ENCODE data around the gene USP40. TPM values are rescaled to one million over a fixed set of nuclear protein-coding genes. Genes with fewer than 3 reads are reported as not detected.

The USP40 gene
- total RNA-seq, 3 donors from 2014 or later: 29.2 to 53.4 (median 35.2) TPM

- H3K27ac ChIP-seq: no peak overlapping the region
- H3K4me3 ChIP-seq: no peak overlapping the region
- DNase-seq (ENCODE audit: low spot score in 2 of 2): no peak
- no peaks in the 10 kb centered on the region for H3K4me1 ChIP-seq
- no peaks in the 10 kb centered on the region for H3K36me3 ChIP-seq
- TF ChIP-seq POLR2AphosphoS5 (IDR thresholded peaks at IDR 0.05) (no peak), POLR2A (IDR thresholded peaks at IDR 0.05) (no peak), CTCF (IDR thresholded peaks at IDR 0.05) (no peak)
- no peaks in the 10 kb centered on the region for H3K9me3 ChIP-seq
- intact Hi-C loops (cut with DNase I; ENCODE audit: low total_unique reads): no loop called here
- H3K27me3 ChIP-seq: no peaks in the 10 kb centered on the region
Observed at GRCh38 chr2:233462202-233462785, 104.3 kb downstream of the USP40 start.

GRCh38 chr2:233461481-233461891 is 105.1 kb downstream of the USP40 start:
- intact Hi-C loops (cut with DNase I; ENCODE audit: low total_unique reads): no loop called here
- Histone ChIP-seq H3K27me3 (no peaks in the 10 kb centered on the region), H3K36me3 (no peaks in the 10 kb centered on the region), H3K4me3 (no peak overlapping the region), H3K4me1 (no peaks in the 10 kb centered on the region), H3K9me3 (no peaks in the 10 kb centered on the region), H3K27ac (no peak overlapping the region)
- DNase-seq (ENCODE audit: low spot score in 2 of 2): no peak
- TF ChIP-seq CTCF (IDR thresholded peaks at IDR 0.05): no peak
- TF ChIP-seq POLR2A (IDR thresholded peaks at IDR 0.05): no peak
- no peak for TF ChIP-seq POLR2AphosphoS5 (IDR thresholded peaks at IDR 0.05)

GRCh38 chr2:233460726-233461441 is 105.7 kb downstream of the USP40 start:
- Histone ChIP-seq H3K27me3 (no peaks in the 10 kb centered on the region), H3K27ac (no peak overlapping the region), H3K4me3 (no peak overlapping the region), H3K9me3 (no peaks in the 10 kb centered on the region), H3K4me1 (no peaks in the 10 kb centered on the region), H3K36me3 (no peaks in the 10 kb centered on the region)
- DNase-seq (ENCODE audit: low spot score in 2 of 2): peak in 1 of 2 donors; percentile 62
- intact Hi-C loops (cut with DNase I; ENCODE audit: low total_unique reads): no loop called here
- TF ChIP-seq POLR2A (IDR thresholded peaks at IDR 0.05) (no peak), POLR2AphosphoS5 (IDR thresholded peaks at IDR 0.05) (no peak), CTCF (IDR thresholded peaks at IDR 0.05) (no peak)

- intact Hi-C loops (cut with DNase I; ENCODE audit: low total_unique reads): no loop called here
- H3K4me3 ChIP-seq: no peak overlapping the region
- TF ChIP-seq POLR2A (IDR thresholded peaks at IDR 0.05) (no peak), POLR2AphosphoS5 (IDR thresholded peaks at IDR 0.05) (no peak), CTCF (IDR thresholded peaks at IDR 0.05) (no peak)
- H3K27ac ChIP-seq: no peak overlapping the region
- H3K4me1 ChIP-seq: no peaks in the 10 kb centered on the region
- DNase-seq (ENCODE audit: low spot score in 2 of 2): no peak
- H3K9me3 ChIP-seq: no peaks in the 10 kb centered on the region
- H3K27me3 ChIP-seq: no peaks in the 10 kb centered on the region
- H3K36me3 ChIP-seq: no peaks in the 10 kb centered on the region
Observed at GRCh38 chr2:233459426-233459825, 107.2 kb downstream of the USP40 start.

GRCh38 chr2:233458826-233459225 is 107.8 kb downstream of the USP40 start:
- Histone ChIP-seq H3K27ac (no peak overlapping the region), H3K4me3 (no peak overlapping the region), H3K4me1 (no peaks in the 10 kb centered on the region), H3K36me3 (no peaks in the 10 kb centered on the region), H3K9me3 (no peaks in the 10 kb centered on the region), H3K27me3 (no peaks in the 10 kb centered on the region)
- TF ChIP-seq POLR2AphosphoS5 (IDR thresholded peaks at IDR 0.05): no peak
- no peak for TF ChIP-seq CTCF (IDR thresholded peaks at IDR 0.05)
- no peak for TF ChIP-seq POLR2A (IDR thresholded peaks at IDR 0.05)
- intact Hi-C loops (cut with DNase I; ENCODE audit: low total_unique reads): no loop called here
- DNase-seq (ENCODE audit: low spot score in 2 of 2): no peak
